DOHH2 (cell line): ENCODE data around the gene METTL15.

Experiments used
- EZH2phosphoT487 ChIP-seq: fragments of 200-600 bp; sonication (generic); IDR thresholded peaks from 2 replicates; pipeline ENCODE4 v1.6.1; 2017; ENCODE audit warnings: borderline replicate concordance, mild to moderate bottlenecking, antibody characterized with exemption, low read length, moderate library complexity, mixed read lengths
- TF ChIP-seq, protein P1 (sequence below): fragments of 200-600 bp; sonication (generic); IDR thresholded peaks from one replicate; pipeline ENCODE4 v1.5.1; 2014; ENCODE audit warnings: antibody characterized with exemption, mild to moderate bottlenecking, low read depth, low read length; ENCODE audit not compliant: poor library complexity, severe bottlenecking

DNA sequence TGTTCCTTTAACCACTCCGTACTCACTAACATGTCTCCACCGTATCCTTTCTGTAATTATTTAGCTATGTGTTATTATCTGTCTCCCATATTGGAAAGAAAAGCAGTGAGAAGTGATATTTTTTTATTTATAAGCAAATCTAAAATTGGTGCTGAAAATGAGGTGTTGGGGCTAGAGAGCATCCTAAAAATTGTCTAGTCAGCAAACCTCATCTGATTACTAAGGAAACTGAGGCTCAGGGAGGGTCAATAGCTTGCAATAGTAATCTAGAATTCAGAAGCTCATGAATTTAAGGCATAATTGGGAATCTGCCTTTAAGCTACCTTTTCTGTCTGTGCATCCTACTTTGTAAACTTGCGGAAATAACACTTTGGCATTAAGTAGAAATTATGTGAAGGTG lies 190.0 kb downstream of the METTL15 start:
- TF ChIP-seq, protein P1, sequence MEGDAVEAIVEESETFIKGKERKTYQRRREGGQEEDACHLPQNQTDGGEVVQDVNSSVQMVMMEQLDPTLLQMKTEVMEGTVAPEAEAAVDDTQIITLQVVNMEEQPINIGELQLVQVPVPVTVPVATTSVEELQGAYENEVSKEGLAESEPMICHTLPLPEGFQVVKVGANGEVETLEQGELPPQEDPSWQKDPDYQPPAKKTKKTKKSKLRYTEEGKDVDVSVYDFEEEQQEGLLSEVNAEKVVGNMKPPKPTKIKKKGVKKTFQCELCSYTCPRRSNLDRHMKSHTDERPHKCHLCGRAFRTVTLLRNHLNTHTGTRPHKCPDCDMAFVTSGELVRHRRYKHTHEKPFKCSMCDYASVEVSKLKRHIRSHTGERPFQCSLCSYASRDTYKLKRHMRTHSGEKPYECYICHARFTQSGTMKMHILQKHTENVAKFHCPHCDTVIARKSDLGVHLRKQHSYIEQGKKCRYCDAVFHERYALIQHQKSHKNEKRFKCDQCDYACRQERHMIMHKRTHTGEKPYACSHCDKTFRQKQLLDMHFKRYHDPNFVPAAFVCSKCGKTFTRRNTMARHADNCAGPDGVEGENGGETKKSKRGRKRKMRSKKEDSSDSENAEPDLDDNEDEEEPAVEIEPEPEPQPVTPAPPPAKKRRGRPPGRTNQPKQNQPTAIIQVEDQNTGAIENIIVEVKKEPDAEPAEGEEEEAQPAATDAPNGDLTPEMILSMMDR = no peak
- TF ChIP-seq EZH2phosphoT487 = no peak
